ENCODE data around the gene ISL2.

GRCh38 chr15:76342058-76342381 is 5.4 kb downstream of the ISL2 start:
- TF ChIP-seq, protein P1, sequence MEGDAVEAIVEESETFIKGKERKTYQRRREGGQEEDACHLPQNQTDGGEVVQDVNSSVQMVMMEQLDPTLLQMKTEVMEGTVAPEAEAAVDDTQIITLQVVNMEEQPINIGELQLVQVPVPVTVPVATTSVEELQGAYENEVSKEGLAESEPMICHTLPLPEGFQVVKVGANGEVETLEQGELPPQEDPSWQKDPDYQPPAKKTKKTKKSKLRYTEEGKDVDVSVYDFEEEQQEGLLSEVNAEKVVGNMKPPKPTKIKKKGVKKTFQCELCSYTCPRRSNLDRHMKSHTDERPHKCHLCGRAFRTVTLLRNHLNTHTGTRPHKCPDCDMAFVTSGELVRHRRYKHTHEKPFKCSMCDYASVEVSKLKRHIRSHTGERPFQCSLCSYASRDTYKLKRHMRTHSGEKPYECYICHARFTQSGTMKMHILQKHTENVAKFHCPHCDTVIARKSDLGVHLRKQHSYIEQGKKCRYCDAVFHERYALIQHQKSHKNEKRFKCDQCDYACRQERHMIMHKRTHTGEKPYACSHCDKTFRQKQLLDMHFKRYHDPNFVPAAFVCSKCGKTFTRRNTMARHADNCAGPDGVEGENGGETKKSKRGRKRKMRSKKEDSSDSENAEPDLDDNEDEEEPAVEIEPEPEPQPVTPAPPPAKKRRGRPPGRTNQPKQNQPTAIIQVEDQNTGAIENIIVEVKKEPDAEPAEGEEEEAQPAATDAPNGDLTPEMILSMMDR (IDR thresholded peaks at IDR 0.05), result no peak
- no peak for TF ChIP-seq ZFX (IDR thresholded peaks at IDR 0.05; ENCODE audit: borderline replicate concordance)
